WTC11 (cell line): ENCODE data around the gene ZNF547. TPM values are rescaled to one million over a fixed set of nuclear protein-coding genes. Genes with fewer than 3 reads are reported as not detected.

Experiments
- ATAC-seq: fragments of 200-7000 bp; cut with Tn5 transposase; 2 replicates; pipeline ENCODE4 v1.10.0; 2021; ENCODE audit warnings: mild to moderate bottlenecking, moderate library complexity
- CTCF ChIA-PET: fragments of 300-600 bp; sonication (Branson Sonifier 250); formaldehyde crosslinking; loops from one replicate; lab custom pipeline; 2021; ENCODE audit warnings: antibody characterized with exemption; lab: Charles Lee
- POLR2A ChIA-PET: fragments of 350-600 bp; sonication (Branson Sonifier 250); formaldehyde crosslinking; loops from one replicate; lab custom pipeline; 2021; ENCODE audit warnings: antibody characterized with exemption; lab: Charles Lee
- DNase-seq: peaks from one replicate; pipeline ENCODE4 v3.0.0; 2021; ENCODE audit warnings: low spot score
- H3K27ac Mint-ChIP-seq: 2 replicates; pipeline ENCODE4 v1.8.0; 2021; ENCODE audit warnings: mixed read lengths
- H3K27me3 Mint-ChIP-seq: 2 replicates; pipeline ENCODE4 v1.8.0; 2021; ENCODE audit warnings: low read depth, mild to moderate bottlenecking, moderate library complexity, mixed read lengths
- H3K36me3 Mint-ChIP-seq: 2 replicates; pipeline ENCODE4 v1.8.0; 2021; ENCODE audit warnings: mixed read lengths
- H3K4me1 Mint-ChIP-seq: 2 replicates; pipeline ENCODE4 v1.8.0; 2022; ENCODE audit warnings: mixed read lengths
- H3K4me3 Mint-ChIP-seq: 2 replicates; pipeline ENCODE4 v1.8.0; 2021; ENCODE audit warnings: mild to moderate bottlenecking, moderate library complexity, mixed read lengths
- H3K9me3 Mint-ChIP-seq: 2 replicates; pipeline ENCODE4 v1.8.0; 2021; ENCODE audit warnings: mixed read lengths
- ARID4B ChIP-seq: sonication (generic); formaldehyde crosslinking; IDR thresholded peaks from 2 replicates; pipeline ENCODE4 v1.8.0; 2023; ENCODE audit warnings: missing genetic modification reagents, mild to moderate bottlenecking, borderline replicate concordance
- ATF2 ChIP-seq: sonication (generic); formaldehyde crosslinking; IDR thresholded peaks from 2 replicates; pipeline ENCODE4 v1.8.1; 2022; ENCODE audit warnings: low read depth, missing genetic modification reagents, borderline replicate concordance
- E2F4 ChIP-seq: sonication (generic); formaldehyde crosslinking; IDR thresholded peaks from 2 replicates; pipeline ENCODE4 v1.8.1; 2022; ENCODE audit warnings: low read depth, mild to moderate bottlenecking, moderate library complexity, missing genetic modification reagents, borderline replicate concordance
- ERG ChIP-seq: fragments of 250-450 bp; sonication (Bioruptor Pico); IDR thresholded peaks from 2 replicates; pipeline ENCODE4 v1.8.0; 2021; ENCODE audit warnings: mild to moderate bottlenecking
- NR1H2 ChIP-seq: sonication (generic); formaldehyde crosslinking; IDR thresholded peaks from 2 replicates; pipeline ENCODE4 v1.9.0; 2021; ENCODE audit warnings: mild to moderate bottlenecking, moderate library complexity, missing genetic modification reagents
- SMAD4 ChIP-seq: sonication (generic); formaldehyde crosslinking; IDR thresholded peaks from 2 replicates; pipeline ENCODE4 v1.8.0; 2022; ENCODE audit warnings: mild to moderate bottlenecking, missing genetic modification reagents
- SOX15 ChIP-seq: fragments of 250-450 bp; sonication (Bioruptor Pico); IDR thresholded peaks from 2 replicates; pipeline ENCODE4 v1.9.0; 2021; ENCODE audit warnings: mild to moderate bottlenecking
- USF2 ChIP-seq: sonication (generic); formaldehyde crosslinking; IDR thresholded peaks from 2 replicates; pipeline ENCODE4 v1.8.1; 2023; ENCODE audit warnings: mild to moderate bottlenecking, missing genetic modification reagents, moderate library complexity
- ZNF232 ChIP-seq: sonication (generic); formaldehyde crosslinking; IDR thresholded peaks from 2 replicates; pipeline ENCODE4 v1.8.0; 2022; ENCODE audit warnings: mild to moderate bottlenecking, missing genetic modification reagents
- ZNF263 ChIP-seq: sonication (generic); formaldehyde crosslinking; IDR thresholded peaks from 2 replicates; pipeline ENCODE4 v1.8.1; 2022; ENCODE audit warnings: low read depth, mild to moderate bottlenecking, moderate library complexity, missing genetic modification reagents
- ZNF317 ChIP-seq: sonication (generic); formaldehyde crosslinking; IDR thresholded peaks from 2 replicates; pipeline ENCODE4 v1.8.1; 2023; ENCODE audit warnings: low read depth, mild to moderate bottlenecking, moderate library complexity, missing genetic modification reagents, borderline replicate concordance
- ZNF512 ChIP-seq: sonication (generic); formaldehyde crosslinking; IDR thresholded peaks from 2 replicates; pipeline ENCODE4 v1.8.1; 2022; ENCODE audit warnings: missing genetic modification reagents, borderline replicate concordance
- total RNA-seq: library from RNA; stranded (reverse); gene quantifications from 3 replicates; pipeline ENCODE4 v1.2.3, GENCODE V29; 2021
- TF ChIP-seq, protein P1 (sequence below): sonication (generic); formaldehyde crosslinking; conservative IDR thresholded peaks from 2 replicates; pipeline ENCODE4 v1.8.1; 2023; ENCODE audit warnings: mild to moderate bottlenecking, low read depth, missing genetic modification reagents, moderate library complexity
- TF ChIP-seq, protein P2 (sequence below): sonication (generic); formaldehyde crosslinking; IDR thresholded peaks from 2 replicates; pipeline ENCODE4 v1.8.1; 2023; ENCODE audit warnings: mild to moderate bottlenecking, moderate library complexity, missing genetic modification reagents

The ZNF547 gene
- total RNA-seq, 1 experiment from 2014 or later = 2.3 TPM

DNA sequence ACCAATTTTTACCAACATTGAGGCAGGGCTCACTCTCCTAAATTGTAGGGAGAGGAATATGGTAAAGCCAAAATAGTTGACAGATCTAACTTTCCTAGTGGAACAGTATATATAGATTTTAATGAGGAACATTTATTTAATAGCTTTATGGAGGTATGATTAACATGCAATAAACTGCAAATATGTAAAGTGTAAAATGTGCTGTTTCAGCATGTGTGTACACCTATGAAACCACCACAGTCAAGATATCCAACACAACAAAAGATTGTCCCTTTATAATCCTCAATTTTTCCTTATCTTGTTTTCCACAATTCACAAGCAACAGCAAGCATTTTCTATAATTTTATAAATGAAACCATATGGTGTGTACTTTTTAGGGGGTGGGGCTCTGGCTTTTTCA, 4.1 kb upstream of the ZNF547 start:
- ATAC-seq = no peak
- Mint-ChIP-seq H3K4me1 (peaks cover 10% of the 10 kb centered on the region), H3K4me3 (no peak overlapping the region), H3K27me3 (no peaks in the 10 kb centered on the region), H3K36me3 (peaks cover 31% of the 10 kb centered on the region), H3K27ac (no peak overlapping the region), H3K9me3 (no peaks in the 10 kb centered on the region)
- CTCF ChIA-PET = no interaction called here
- TF ChIP-seq, protein P1, sequence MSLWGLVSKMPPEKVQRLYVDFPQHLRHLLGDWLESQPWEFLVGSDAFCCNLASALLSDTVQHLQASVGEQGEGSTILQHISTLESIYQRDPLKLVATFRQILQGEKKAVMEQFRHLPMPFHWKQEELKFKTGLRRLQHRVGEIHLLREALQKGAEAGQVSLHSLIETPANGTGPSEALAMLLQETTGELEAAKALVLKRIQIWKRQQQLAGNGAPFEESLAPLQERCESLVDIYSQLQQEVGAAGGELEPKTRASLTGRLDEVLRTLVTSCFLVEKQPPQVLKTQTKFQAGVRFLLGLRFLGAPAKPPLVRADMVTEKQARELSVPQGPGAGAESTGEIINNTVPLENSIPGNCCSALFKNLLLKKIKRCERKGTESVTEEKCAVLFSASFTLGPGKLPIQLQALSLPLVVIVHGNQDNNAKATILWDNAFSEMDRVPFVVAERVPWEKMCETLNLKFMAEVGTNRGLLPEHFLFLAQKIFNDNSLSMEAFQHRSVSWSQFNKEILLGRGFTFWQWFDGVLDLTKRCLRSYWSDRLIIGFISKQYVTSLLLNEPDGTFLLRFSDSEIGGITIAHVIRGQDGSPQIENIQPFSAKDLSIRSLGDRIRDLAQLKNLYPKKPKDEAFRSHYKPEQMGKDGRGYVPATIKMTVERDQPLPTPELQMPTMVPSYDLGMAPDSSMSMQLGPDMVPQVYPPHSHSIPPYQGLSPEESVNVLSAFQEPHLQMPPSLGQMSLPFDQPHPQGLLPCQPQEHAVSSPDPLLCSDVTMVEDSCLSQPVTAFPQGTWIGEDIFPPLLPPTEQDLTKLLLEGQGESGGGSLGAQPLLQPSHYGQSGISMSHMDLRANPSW (CRISPR knock-in tag) = no peak
- TF ChIP-seq NR1H2 (CRISPR knock-in tag) (no peak), ERG (no peak), SMAD4 (no peak), ZNF263 (no peak), E2F4 (CRISPR knock-in tag) (no peak), USF2 (CRISPR knock-in tag) (no peak), ZNF317 (CRISPR knock-in tag) (no peak), ARID4B (CRISPR knock-in tag) (no peak), ZNF232 (CRISPR knock-in tag) (no peak), SOX15 (CRISPR knock-in tag) (no peak), ZNF512 (CRISPR knock-in tag) (no peak), ATF2 (CRISPR knock-in tag) (no peak)
- TF ChIP-seq, protein P2, sequence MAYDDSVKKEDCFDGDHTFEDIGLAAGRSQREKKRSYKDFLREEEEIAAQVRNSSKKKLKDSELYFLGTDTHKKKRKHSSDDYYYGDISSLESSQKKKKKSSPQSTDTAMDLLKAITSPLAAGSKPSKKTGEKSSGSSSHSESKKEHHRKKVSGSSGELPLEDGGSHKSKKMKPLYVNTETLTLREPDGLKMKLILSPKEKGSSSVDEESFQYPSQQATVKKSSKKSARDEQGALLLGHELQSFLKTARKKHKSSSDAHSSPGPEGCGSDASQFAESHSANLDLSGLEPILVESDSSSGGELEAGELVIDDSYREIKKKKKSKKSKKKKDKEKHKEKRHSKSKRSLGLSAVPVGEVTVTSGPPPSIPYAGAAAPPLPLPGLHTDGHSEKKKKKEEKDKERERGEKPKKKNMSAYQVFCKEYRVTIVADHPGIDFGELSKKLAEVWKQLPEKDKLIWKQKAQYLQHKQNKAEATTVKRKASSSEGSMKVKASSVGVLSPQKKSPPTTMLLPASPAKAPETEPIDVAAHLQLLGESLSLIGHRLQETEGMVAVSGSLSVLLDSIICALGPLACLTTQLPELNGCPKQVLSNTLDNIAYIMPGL = no peak
- no peak for DNase-seq
- POLR2A ChIA-PET = no interaction called here
